Natural killer cell (primary cell): ENCODE data around the gene QSOX1. TPM values are rescaled to one million over a fixed set of nuclear protein-coding genes. Genes with fewer than 3 reads are reported as not detected.

Experiments used
- ATAC-seq, 3 donors: fragments of 150-1000 bp in 2 of 3; fragments of 200-7000 bp in 1 of 3; cut with Tn5 transposase; 1 replicate in 1 of 3; 2 replicates in 2 of 3; pipeline ENCODE4 v1.10.0; 2021; ENCODE audit warnings: mild to moderate bottlenecking in 2 of 3, moderate library complexity in 2 of 3
- DNase-seq, 2 donors: peaks; one replicate each; pipeline versions ENCODE4 v3.0.0 to v3.0.0-alpha.2; 2013 to 2021; ENCODE audit warnings: mixed read lengths in 1 of 2
- H3K27ac ChIP-seq: one replicate; pipeline ENCODE4 v1.5.1; 2013; ENCODE audit warnings: mild to moderate bottlenecking, low read length
- H3K27me3 ChIP-seq: one replicate; pipeline ENCODE4 v1.6.1; 2013; ENCODE audit warnings: low read length; ENCODE audit not compliant: control insufficient read depth, insufficient read depth
- H3K36me3 ChIP-seq: one replicate; pipeline ENCODE4 v1.6.1; 2013; ENCODE audit warnings: low read length; ENCODE audit not compliant: control insufficient read depth, insufficient read depth
- H3K4me1 ChIP-seq: one replicate; pipeline ENCODE4 v1.6.1; 2013; ENCODE audit warnings: low read length; ENCODE audit not compliant: control insufficient read depth, insufficient read depth
- H3K4me3 ChIP-seq: one replicate; pipeline ENCODE4 v1.5.1; 2013; ENCODE audit warnings: low read length
- H3K9me3 ChIP-seq: one replicate; pipeline ENCODE4 v1.6.1; 2013; ENCODE audit warnings: low read length; ENCODE audit not compliant: control insufficient read depth, insufficient read depth
- H3K27ac Mint-ChIP-seq, 2 donors: one replicate each; pipeline ENCODE4 v1.8.0; 2022; ENCODE audit warnings: mild to moderate bottlenecking in 2 of 2, mixed read lengths in 2 of 2, moderate library complexity in 1 of 2
- H3K27me3 Mint-ChIP-seq, 2 donors: one replicate each; pipeline ENCODE4 v1.8.0; 2022; ENCODE audit warnings: low read depth in 2 of 2, mixed read lengths in 2 of 2
- H3K36me3 Mint-ChIP-seq: one replicate; pipeline ENCODE4 v1.8.0; 2022; ENCODE audit warnings: mixed read lengths
- H3K4me1 Mint-ChIP-seq, 2 donors: one replicate each; pipeline ENCODE4 v1.8.0; 2022; ENCODE audit warnings: mixed read lengths in 2 of 2
- H3K4me3 Mint-ChIP-seq: one replicate; pipeline ENCODE4 v1.8.0; 2022; ENCODE audit warnings: mild to moderate bottlenecking, moderate library complexity, mixed read lengths
- H3K9me3 Mint-ChIP-seq, 2 donors: one replicate each; pipeline ENCODE4 v1.8.0; 2022; ENCODE audit warnings: mixed read lengths in 2 of 2
- CTCF ChIP-seq: fragments of 200-600 bp; IDR thresholded peaks from one replicate; pipeline ENCODE4 v1.8.0; 2022; ENCODE audit warnings: antibody characterized with exemption
- WGBS: methylation state at CpG from one replicate; pipeline ENCODE4 v1.1.7; 2013; ENCODE audit warnings: missing lambda C conversion rate; ENCODE audit not compliant: insufficient coverage; 5-methylcytosine and 5-hydroxymethylcytosine counted together
- intact Hi-C: fragments of 100-400 bp; cut with micrococcal nuclease; formaldehyde crosslinking; loops from one replicate; pipeline ENCODE4 v1.14.2; 2022
- total RNA-seq, 4 donors: library from RNA; stranded (reverse); fragments of 120-200 nt in 1 of 4; gene quantifications; one replicate each; pipeline versions ENCODE4 v1.2.3 to v1.2.4, GENCODE V29; 2013 to 2022

The QSOX1 gene
- total RNA-seq, 3 donors from 2014 or later (not counting 1 experiment from before 2014, with no cell fraction given): 31.0 to 42.7 (median 38.2) TPM

GRCh38 chr1:180119837-180120236 lies 34.8 kb upstream of the QSOX1 start:
- TF ChIP-seq CTCF: no peak
- ATAC-seq: no peak
- H3K27ac Mint-ChIP-seq: no peak overlapping the region

GRCh38 chr1:180123463-180123936 lies 31.2 kb upstream of the QSOX1 start:
- H3K4me1 Mint-ChIP-seq: no peaks in the 10 kb centered on the region
- no peaks in the 10 kb centered on the region for H3K27me3 ChIP-seq
- H3K4me1 ChIP-seq: no peaks in the 10 kb centered on the region
- no peaks in the 10 kb centered on the region for H3K36me3 ChIP-seq
- H3K9me3 Mint-ChIP-seq: no peaks in the 10 kb centered on the region
- no peaks in the 10 kb centered on the region for H3K9me3 ChIP-seq
- TF ChIP-seq CTCF: no peak
- DNase-seq (no peak), ATAC-seq (no peak)
- no peak overlapping the region for H3K27ac ChIP-seq
- no peak overlapping the region for H3K4me3 ChIP-seq
- intact Hi-C loops: no loop called here
- H3K36me3 Mint-ChIP-seq: no peaks in the 10 kb centered on the region
- peaks cover 0 to 2% of the 10 kb centered on the region in 2 donors for H3K27me3 Mint-ChIP-seq
- no peak overlapping the region for H3K4me3 Mint-ChIP-seq
- WGBS: 89% methylated on average over 4 of the region's 4 CpGs
- H3K27ac Mint-ChIP-seq: no peak overlapping the region

More at GRCh38 chr1:180119837-180120236, 34.8 kb upstream of the QSOX1 start:
- H3K4me1 Mint-ChIP-seq: no peaks in the 10 kb centered on the region
- H3K9me3 ChIP-seq: no peaks in the 10 kb centered on the region
- intact Hi-C loops: no loop called here
- H3K4me3 Mint-ChIP-seq: no peak overlapping the region
- H3K9me3 Mint-ChIP-seq: no peaks in the 10 kb centered on the region
- H3K27me3 Mint-ChIP-seq: peaks cover 0 to 2% of the 10 kb centered on the region in 2 donors
- DNase-seq: no peak
- H3K27ac ChIP-seq: no peak overlapping the region
- H3K36me3 ChIP-seq: no peaks in the 10 kb centered on the region
- no peaks in the 10 kb centered on the region for H3K27me3 ChIP-seq
- no peaks in the 10 kb centered on the region for H3K4me1 ChIP-seq
- no peaks in the 10 kb centered on the region for H3K36me3 Mint-ChIP-seq
- 100% methylated on average over 1 of the region's 2 CpGs for WGBS
- no peak overlapping the region for H3K4me3 ChIP-seq

GRCh38 chr1:180130651-180131050 lies 24.0 kb upstream of the QSOX1 start:
- no peaks in the 10 kb centered on the region for H3K9me3 Mint-ChIP-seq
- Histone ChIP-seq H3K27me3 (no peaks in the 10 kb centered on the region), H3K4me3 (no peak overlapping the region), H3K9me3 (no peaks in the 10 kb centered on the region), H3K27ac (no peak overlapping the region), H3K36me3 (no peaks in the 10 kb centered on the region), H3K4me1 (peaks cover 3% of the 10 kb centered on the region)
- H3K4me1 Mint-ChIP-seq: no peaks in the 10 kb centered on the region
- no peak overlapping the region for H3K4me3 Mint-ChIP-seq
- intact Hi-C loops: no loop called here
- no peak for TF ChIP-seq CTCF
- ATAC-seq (no peak), DNase-seq (no peak)
- no peak overlapping the region for H3K27ac Mint-ChIP-seq
- no peaks in the 10 kb centered on the region for H3K36me3 Mint-ChIP-seq
- WGBS: 92% methylated on average over 2 of the region's 2 CpGs
- peaks cover 13 to 20% of the 10 kb centered on the region in 2 donors for H3K27me3 Mint-ChIP-seq

- Histone ChIP-seq H3K27me3 (peaks cover 2% of the 10 kb centered on the region), H3K27ac (no peak overlapping the region), H3K36me3 (no peaks in the 10 kb centered on the region), H3K4me1 (peaks cover 3% of the 10 kb centered on the region), H3K9me3 (no peaks in the 10 kb centered on the region), H3K4me3 (no peak overlapping the region)
- Mint-ChIP-seq H3K9me3 (no peaks in the 10 kb centered on the region), H3K4me3 (no peak overlapping the region), H3K27me3 (peaks cover 19 to 29% of the 10 kb centered on the region in 2 donors), H3K4me1 (no peaks in the 10 kb centered on the region), H3K27ac (no peak overlapping the region), H3K36me3 (no peaks in the 10 kb centered on the region)
- intact Hi-C loops: no loop called here
- no peak for TF ChIP-seq CTCF
- WGBS: 60% methylated on average over 5 of the region's 5 CpGs
- ATAC-seq: peak; percentile 29 to 75 (median 30)
- peak in 1 of 2 donors; percentile 11 for DNase-seq
Measured at GRCh38 chr1:180131510-180131909, 23.2 kb upstream of the QSOX1 start.
